ENCODE data around the gene SLC2A14.
"Not testable (repeated sequence)": the region's sequence is repeated elsewhere in the genome, so short reads cannot be mapped to it uniquely, and the experiment has no call there.

Gene SLC2A14

DNA sequence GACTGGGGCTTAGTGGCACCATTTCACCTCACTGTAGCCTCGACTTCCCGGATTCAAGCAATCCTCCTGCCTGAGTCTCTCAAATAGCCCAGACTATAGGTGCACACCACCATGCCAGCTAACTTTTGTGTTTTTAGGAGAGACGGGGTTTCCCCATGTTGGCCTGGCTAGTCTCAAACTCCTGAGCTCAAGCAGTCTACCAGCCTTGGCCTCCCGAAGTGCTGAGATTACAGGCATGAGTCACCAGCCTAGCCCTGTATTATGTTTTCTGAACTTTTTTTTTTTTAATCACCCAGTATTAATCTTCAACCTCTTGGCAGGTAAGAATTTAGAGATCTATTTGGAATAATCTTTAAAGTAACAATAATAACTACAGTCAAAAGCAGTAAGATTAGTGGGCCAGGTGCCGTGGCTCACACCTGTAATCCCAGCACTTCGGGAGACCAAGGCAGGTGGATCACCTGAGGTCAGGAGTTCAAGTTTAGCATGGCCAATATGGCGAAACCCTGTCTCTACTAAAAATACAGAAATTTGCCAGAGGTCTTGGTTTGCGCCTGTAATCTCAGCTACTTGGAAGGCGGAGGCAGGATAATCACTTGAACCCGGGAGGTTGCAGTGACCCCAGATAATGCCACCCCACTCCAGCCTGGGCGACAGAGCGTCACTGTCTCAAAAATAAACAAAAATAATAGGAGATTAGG is 74.9 kb downstream of the SLC2A14 start:
- Histone ChIP-seq H3K4me1 (ENCODE audit: insufficient read depth, low read length) (no peaks in the 10 kb centered on the region), H3K9me3 (ENCODE audit: low read length) (no peaks in the 10 kb centered on the region), H2AFZ (ENCODE audit: low read depth, low read length) (no peak overlapping the region), H3K36me3 (ENCODE audit: insufficient read depth, low read length) (no peaks in the 10 kb centered on the region), H3K27me3 (ENCODE audit: insufficient read depth, low read length) (no peaks in the 10 kb centered on the region), H3K4me3 (ENCODE audit: low read length) (no peak overlapping the region)

DNA sequence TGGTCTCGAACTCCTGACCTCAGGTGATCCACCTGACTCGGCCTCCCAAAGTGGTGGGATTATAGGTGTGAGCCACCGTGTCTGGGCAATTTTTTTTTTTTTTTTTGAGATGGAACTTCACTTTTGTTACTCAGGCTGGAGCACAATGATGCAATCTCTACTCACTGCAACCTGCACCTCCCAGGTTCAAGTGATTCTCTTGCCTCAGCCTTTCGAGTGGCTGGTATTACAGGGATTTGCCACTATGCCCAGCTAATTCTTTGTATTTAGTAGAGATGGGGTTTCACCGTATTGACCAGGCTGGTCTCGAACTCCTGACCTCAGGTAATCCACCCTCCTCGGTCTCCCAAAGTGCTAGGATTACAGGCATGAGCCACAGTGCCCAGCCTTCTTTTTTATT is 75.4 kb downstream of the SLC2A14 start:
- not testable (repeated sequence) for H3K27me3 ChIP-seq (ENCODE audit: insufficient read depth, low read length); H3K4me3 ChIP-seq (ENCODE audit: low read length); H3K36me3 ChIP-seq (ENCODE audit: insufficient read depth, low read length); H3K4me1 ChIP-seq (ENCODE audit: insufficient read depth, low read length); H3K9me3 ChIP-seq (ENCODE audit: low read length); H2AFZ ChIP-seq (ENCODE audit: low read depth, low read length)

DNA sequence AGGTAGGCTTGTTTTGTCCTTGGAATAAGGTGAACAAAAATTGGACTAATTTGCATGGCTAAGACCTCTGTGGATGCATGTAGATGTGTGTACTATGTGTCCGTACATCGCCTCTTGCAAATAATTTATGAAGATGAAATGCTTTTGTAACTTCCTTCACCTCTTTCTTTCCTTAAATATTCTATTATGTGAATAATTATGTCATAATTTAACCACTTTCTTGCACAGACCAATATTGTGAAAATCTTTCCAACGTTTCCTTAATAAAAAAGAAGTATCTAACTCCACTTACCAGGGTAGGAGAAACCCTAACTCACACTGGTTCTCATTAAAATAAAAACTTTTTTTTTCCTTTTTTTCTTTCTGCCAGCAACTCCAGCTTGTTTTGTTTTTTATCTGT is 79.5 kb downstream of the SLC2A14 start:
- Histone ChIP-seq H3K27me3 (ENCODE audit: insufficient read depth, low read length) (peaks cover 4% of the 10 kb centered on the region), H3K4me1 (ENCODE audit: insufficient read depth, low read length) (no peaks in the 10 kb centered on the region), H3K4me3 (ENCODE audit: low read length) (no peak overlapping the region), H3K36me3 (ENCODE audit: insufficient read depth, low read length) (no peaks in the 10 kb centered on the region), H3K9me3 (ENCODE audit: low read length) (no peaks in the 10 kb centered on the region), H2AFZ (ENCODE audit: low read depth, low read length) (no peak overlapping the region)

DNA sequence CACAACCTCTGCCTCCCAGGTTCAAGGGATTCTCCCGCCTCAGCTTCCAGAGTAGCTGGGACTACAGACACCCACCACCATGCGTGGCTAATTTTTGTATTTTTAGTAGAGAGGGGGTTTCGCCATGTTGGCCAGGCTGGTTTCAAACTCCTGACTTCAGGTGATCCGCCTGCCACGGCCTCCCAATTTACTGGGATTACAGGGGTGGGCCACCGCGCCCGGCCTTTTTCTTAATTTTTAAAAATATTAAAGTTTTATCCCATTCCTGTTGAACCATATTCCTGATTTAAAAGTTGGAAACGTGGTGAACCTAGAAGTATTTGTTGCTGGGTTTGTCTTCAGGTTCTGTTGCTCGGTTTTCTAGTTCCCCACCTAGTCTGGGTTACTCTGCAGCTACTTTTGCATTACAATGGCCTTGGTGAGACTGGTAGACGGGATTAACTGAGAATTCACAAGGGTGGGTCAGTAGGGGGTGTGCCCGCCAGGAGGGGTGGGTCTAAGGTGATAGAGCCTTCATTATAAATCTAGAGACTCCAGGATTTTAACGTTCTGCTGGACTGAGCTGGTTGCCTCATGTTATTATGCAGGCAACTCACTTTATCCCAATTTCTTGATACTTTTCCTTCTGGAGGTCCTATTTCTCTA is 83.7 kb downstream of the SLC2A14 start, which contains the start of gene NANOG:
TSS of gene NANOG (plus strand) at position 519 of the 645 bp plus-strand sequence. CDS start 213 bp downstream, outside the sequence.
- not testable (repeated sequence) for H3K36me3 ChIP-seq (ENCODE audit: insufficient read depth, low read length); H3K4me3 ChIP-seq (ENCODE audit: low read length)

DNA sequence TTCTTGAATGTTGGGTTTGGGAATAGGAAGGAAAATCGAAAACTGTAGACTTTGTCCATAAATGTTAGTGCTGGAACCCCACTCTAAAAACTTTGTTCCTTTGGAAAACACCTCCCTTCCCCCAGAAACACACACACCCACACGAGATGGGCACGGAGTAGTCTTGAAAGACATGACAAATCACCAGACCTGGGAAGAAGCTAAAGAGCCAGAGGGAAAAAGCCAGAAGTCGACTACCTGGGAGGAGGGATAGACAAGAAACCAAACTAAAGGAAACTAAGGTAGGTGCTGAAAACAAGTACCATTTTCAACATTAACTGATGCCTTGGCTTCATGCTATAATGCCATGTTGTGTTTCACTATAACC is 84.4 kb downstream of the SLC2A14 start:
- Histone ChIP-seq H3K4me1 (ENCODE audit: insufficient read depth, low read length) (no peaks in the 10 kb centered on the region), H3K27me3 (ENCODE audit: insufficient read depth, low read length) (peaks cover 7% of the 10 kb centered on the region), H3K36me3 (ENCODE audit: insufficient read depth, low read length) (no peaks in the 10 kb centered on the region), H3K9me3 (ENCODE audit: low read length) (no peaks in the 10 kb centered on the region), H2AFZ (ENCODE audit: low read depth, low read length) (peak overlapping the region; percentile 55), H3K4me3 (ENCODE audit: low read length) (no peak overlapping the region)

More for the DNA sequence above, 83.7 kb downstream of the SLC2A14 start, which contains the start of gene NANOG:
- peak within 1 kb of the TSS; percentile 55 for H2AFZ ChIP-seq (ENCODE audit: low read depth, low read length)
- H3K27me3 ChIP-seq (ENCODE audit: insufficient read depth, low read length); H3K4me1 ChIP-seq (ENCODE audit: insufficient read depth, low read length); H3K9me3 ChIP-seq (ENCODE audit: low read length): not testable (repeated sequence)

DNA sequence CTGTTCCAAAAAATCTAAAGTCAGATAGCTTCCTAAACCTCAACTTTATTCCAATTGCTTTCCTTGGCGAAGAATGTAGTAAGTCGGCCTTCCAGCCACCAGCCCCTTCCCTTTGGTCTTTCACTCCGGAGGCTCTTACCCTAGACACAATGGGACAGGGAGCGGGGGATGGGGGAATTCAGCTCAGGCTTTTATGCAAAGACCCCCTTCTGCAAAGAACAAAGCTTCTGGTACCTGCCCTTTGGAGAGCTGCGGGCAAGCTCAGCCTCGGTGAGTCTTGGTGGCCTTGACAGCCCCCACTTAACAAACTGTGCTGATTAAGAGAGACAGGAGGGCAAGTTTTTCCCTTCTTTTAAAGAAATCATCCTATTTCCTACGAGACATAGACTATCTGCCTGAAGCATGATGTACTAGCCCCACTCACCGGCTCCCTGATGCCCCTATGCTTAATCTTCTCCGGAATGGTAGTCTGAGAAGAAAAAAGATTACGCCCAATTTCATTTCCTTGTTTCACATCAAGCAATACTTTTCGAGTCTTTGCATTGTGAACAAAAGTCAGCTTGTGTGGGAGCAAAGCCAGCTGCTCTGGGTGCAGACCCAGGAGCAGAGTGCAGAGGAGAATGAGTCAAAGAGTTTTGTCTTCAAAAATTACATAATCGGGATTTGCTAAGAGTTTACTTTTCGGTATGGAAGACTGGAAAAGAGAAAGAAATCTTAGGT is 85.0 kb downstream of the SLC2A14 start:
- Histone ChIP-seq H3K27me3 (ENCODE audit: insufficient read depth, low read length) (peaks cover 7% of the 10 kb centered on the region), H3K9me3 (ENCODE audit: low read length) (no peaks in the 10 kb centered on the region), H3K4me1 (ENCODE audit: insufficient read depth, low read length) (no peaks in the 10 kb centered on the region), H3K4me3 (ENCODE audit: low read length) (no peak overlapping the region), H3K36me3 (ENCODE audit: insufficient read depth, low read length) (no peaks in the 10 kb centered on the region), H2AFZ (ENCODE audit: low read depth, low read length) (peak overlapping the region; percentile 55)

DNA sequence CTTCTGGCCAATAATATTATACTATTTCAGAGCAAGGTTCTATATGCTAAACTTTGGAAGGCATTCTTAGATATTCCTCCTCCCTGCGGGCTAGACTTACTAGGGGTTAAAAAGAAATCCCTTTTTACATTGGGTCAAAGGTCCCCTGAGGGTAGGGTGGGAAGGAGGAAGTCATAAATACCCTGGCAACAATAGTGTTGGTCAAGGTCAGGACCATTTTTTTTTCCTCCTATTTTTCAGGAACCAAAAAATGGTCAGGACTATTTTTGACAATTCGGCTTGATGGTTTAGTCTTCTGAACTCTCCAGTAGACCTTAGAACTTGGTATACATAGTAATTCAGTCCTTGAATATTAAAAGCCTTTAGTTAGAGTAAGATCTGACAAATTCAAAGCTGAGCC is 88.0 kb downstream of the SLC2A14 start:
- no peak overlapping the region for H2AFZ ChIP-seq (ENCODE audit: low read depth, low read length)
- peaks cover 7% of the 10 kb centered on the region for H3K27me3 ChIP-seq (ENCODE audit: insufficient read depth, low read length)
- H3K9me3 ChIP-seq (ENCODE audit: low read length) = no peaks in the 10 kb centered on the region
- no peaks in the 10 kb centered on the region for H3K36me3 ChIP-seq (ENCODE audit: insufficient read depth, low read length)
- H3K4me1 ChIP-seq (ENCODE audit: insufficient read depth, low read length) = no peaks in the 10 kb centered on the region
- no peak overlapping the region for H3K4me3 ChIP-seq (ENCODE audit: low read length)

DNA sequence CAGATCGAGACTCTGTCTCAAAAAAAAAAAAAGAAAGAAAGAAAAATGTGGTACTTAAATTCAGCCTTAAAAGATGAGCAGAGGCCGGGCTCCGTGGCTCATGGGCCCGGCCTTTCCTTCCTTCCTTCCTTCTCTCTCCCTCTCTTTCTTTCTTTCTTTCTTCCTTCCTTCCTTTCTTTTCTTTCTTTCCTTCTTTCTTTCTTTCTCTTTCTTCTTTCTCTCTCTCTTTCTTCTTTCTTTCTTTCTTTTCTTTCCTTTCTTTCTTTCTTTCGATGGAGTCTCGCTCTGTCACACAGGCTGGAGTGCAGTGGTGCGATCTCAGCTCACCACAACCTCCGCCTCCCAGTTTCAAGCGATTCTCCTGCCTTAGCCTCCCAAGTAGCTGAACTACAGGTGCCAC is 89.3 kb downstream of the SLC2A14 start:
- H3K9me3 ChIP-seq (ENCODE audit: low read length); H3K27me3 ChIP-seq (ENCODE audit: insufficient read depth, low read length); H2AFZ ChIP-seq (ENCODE audit: low read depth, low read length); H3K4me1 ChIP-seq (ENCODE audit: insufficient read depth, low read length); H3K4me3 ChIP-seq (ENCODE audit: low read length); H3K36me3 ChIP-seq (ENCODE audit: insufficient read depth, low read length): not testable (repeated sequence)

DNA sequence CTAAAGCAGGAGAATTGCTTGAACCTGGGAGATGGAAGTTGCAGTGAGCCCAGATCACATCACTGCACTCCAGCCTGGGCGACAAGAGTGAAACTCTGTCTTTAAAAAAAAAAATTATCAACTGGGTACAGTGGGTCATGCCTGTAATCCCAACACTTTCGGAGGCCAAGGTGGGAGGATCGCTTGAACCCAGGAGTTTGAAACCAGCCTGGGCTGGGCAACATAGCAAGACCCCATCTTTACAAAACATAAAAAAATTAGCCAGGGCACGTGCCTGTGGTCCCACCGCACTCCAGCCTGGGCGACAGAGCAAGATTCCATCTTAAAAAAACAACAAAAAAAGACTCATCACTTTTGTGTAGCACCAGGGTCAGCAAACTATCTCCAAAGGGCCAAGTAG is 90.7 kb downstream of the SLC2A14 start:
- no peaks in the 10 kb centered on the region for H3K4me1 ChIP-seq (ENCODE audit: insufficient read depth, low read length)
- H3K4me3 ChIP-seq (ENCODE audit: low read length) = no peak overlapping the region
- H2AFZ ChIP-seq (ENCODE audit: low read depth, low read length) = no peak overlapping the region
- H3K9me3 ChIP-seq (ENCODE audit: low read length) = no peaks in the 10 kb centered on the region
- H3K27me3 ChIP-seq (ENCODE audit: insufficient read depth, low read length) = no peaks in the 10 kb centered on the region
- no peaks in the 10 kb centered on the region for H3K36me3 ChIP-seq (ENCODE audit: insufficient read depth, low read length)

DNA sequence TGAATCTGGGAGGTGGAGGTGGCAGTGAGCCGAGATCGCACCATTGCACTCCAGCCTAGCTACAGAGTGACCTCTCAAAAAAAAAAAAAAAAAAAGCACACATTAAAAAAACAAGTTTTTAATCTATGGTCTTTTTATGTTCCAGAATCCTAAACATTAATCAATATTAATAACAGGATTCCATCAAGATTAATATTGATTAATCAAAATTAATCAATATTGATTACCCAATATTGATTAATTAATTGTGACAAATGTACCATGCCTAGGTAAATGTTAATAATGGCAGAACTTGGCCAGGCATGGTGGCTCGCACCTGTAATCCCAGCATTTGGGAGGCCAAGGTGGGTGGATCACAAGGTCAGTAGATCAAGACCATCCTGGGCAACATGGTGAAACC is 91.4 kb downstream of the SLC2A14 start:
- no peaks in the 10 kb centered on the region for H3K4me1 ChIP-seq (ENCODE audit: insufficient read depth, low read length)
- no peaks in the 10 kb centered on the region for H3K36me3 ChIP-seq (ENCODE audit: insufficient read depth, low read length)
- no peak overlapping the region for H3K4me3 ChIP-seq (ENCODE audit: low read length)
- no peaks in the 10 kb centered on the region for H3K9me3 ChIP-seq (ENCODE audit: low read length)
- H3K27me3 ChIP-seq (ENCODE audit: insufficient read depth, low read length) = no peaks in the 10 kb centered on the region
- no peak overlapping the region for H2AFZ ChIP-seq (ENCODE audit: low read depth, low read length)

DNA sequence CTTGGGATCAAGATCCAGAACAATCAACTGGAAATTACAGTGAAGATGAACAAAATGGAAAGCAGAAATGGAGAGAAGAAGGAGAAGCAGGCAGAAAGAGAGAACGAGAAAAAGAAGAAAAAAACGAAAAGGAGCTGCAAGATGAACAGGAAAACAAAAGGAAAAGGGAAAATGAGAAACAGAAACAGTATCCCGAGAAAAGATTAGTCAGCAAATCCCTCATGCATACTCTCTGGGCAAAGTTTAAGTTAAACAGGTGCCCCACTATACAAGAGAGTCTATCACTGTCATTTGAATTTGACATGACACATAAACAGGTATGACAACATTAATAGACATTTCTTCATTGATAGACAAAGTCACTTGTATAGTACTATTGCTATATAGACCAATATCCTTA is 102.7 kb downstream of the SLC2A14 start:
- no peak overlapping the region for H2AFZ ChIP-seq (ENCODE audit: low read depth, low read length)
- H3K4me1 ChIP-seq (ENCODE audit: insufficient read depth, low read length) = no peaks in the 10 kb centered on the region
- H3K36me3 ChIP-seq (ENCODE audit: insufficient read depth, low read length) = no peaks in the 10 kb centered on the region
- no peak overlapping the region for H3K4me3 ChIP-seq (ENCODE audit: low read length)
- H3K9me3 ChIP-seq (ENCODE audit: low read length) = no peaks in the 10 kb centered on the region
- no peaks in the 10 kb centered on the region for H3K27me3 ChIP-seq (ENCODE audit: insufficient read depth, low read length)
